Type B pancreatic cell (in vitro differentiated cells): ENCODE results near the gene PRR36. TPM values are rescaled to one million over a fixed set of nuclear protein-coding genes. Genes with fewer than 3 reads are reported as not detected.

ENCODE experiments used
- DNase-seq: peaks from one replicate; pipeline ENCODE4 v3.0.0; 2021; ENCODE audit warnings: mixed read lengths; ENCODE audit not compliant: unreplicated experiment; ENCODE audit errors: extremely low spot score
- H3K27ac Mint-ChIP-seq: 2 replicates; pipeline ENCODE4 v1.8.0; 2021; ENCODE audit warnings: mild to moderate bottlenecking, mixed read lengths
- H3K27me3 Mint-ChIP-seq: 2 replicates; pipeline ENCODE4 v1.8.0; 2021; ENCODE audit warnings: mixed read lengths
- H3K36me3 Mint-ChIP-seq: 2 replicates; pipeline ENCODE4 v1.8.0; 2021; ENCODE audit warnings: mixed read lengths
- H3K4me1 Mint-ChIP-seq: one replicate; pipeline ENCODE4 v1.8.0; 2021; ENCODE audit warnings: mixed read lengths; ENCODE audit not compliant: unreplicated experiment
- H3K4me3 Mint-ChIP-seq: 2 replicates; pipeline ENCODE4 v1.8.0; 2021; ENCODE audit warnings: mild to moderate bottlenecking, mixed read lengths
- H3K9me3 Mint-ChIP-seq: 2 replicates; pipeline ENCODE4 v1.8.0; 2021; ENCODE audit warnings: mixed read lengths
- CTCF ChIP-seq: fragments of 200-600 bp; sonication (generic); conservative IDR thresholded peaks from 2 replicates; pipeline ENCODE4 v1.5.0; 2021; ENCODE audit warnings: antibody characterized with exemption, mild to moderate bottlenecking
- total RNA-seq: library from RNA; stranded (reverse); gene quantifications from 2 replicates; pipeline ENCODE4 v1.2.1, GENCODE V29; 2021; ENCODE audit warnings: low replicate concordance

Gene PRR36
- total RNA-seq, 1 donor from 2014 or later, result 10.9 TPM

DNA sequence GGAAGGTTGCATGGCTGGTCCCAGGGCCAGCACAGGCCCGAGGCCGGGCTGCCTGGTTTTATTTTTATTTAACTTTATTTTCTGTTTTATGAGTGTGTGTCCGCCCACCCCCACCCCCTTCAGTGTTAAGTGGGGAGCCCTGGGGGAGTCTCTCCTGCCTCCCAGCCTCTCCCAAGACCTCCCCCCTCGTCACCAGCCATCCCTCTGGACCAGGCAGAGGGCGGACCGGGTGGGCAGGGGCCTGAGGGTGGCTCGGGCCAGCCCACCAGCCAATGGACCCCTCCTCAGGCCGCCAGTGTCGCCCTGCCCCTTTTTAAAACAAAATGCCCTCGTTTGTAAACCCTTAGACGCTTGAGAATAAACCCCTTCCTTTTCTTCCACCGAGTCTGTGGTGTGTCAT lies 39.9 kb upstream of the PRR36 start:
- H3K9me3 Mint-ChIP-seq, result no peaks in the 10 kb centered on the region
- peaks cover 34% of the 10 kb centered on the region for H3K27me3 Mint-ChIP-seq
- no peak for DNase-seq

DNA sequence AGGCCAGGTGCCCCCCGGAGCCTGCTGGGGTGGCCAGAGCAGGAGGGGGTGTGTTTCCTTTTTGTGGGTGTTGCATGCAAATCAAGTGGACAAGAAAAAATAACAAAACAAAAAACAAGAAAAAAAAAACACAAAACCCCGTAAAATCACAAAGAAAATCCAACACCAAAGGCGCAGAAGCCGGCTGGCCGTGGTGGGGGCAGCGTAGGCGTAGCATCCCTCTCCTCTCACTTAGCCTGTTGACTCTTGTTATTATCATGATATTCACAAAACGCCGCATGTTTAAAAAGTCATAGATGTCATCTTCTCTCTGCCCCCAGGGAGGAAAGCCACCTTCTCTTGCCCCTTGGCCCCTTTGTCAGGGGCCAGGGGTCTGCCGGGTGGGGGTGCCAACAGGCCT lies 39.5 kb upstream of the PRR36 start:
- no peak overlapping the region for H3K4me3 Mint-ChIP-seq
- H3K4me1 Mint-ChIP-seq, result no peaks in the 10 kb centered on the region
- H3K9me3 Mint-ChIP-seq, result no peaks in the 10 kb centered on the region
- no peak for TF ChIP-seq CTCF
- H3K36me3 Mint-ChIP-seq, result peaks cover 4% of the 10 kb centered on the region
- no peak for DNase-seq
- H3K27me3 Mint-ChIP-seq, result peaks cover 34% of the 10 kb centered on the region
- H3K27ac Mint-ChIP-seq, result no peak overlapping the region

More for the DNA sequence above, 39.9 kb upstream of the PRR36 start:
- Mint-ChIP-seq H3K4me1 (no peaks in the 10 kb centered on the region), H3K4me3 (no peak overlapping the region), H3K36me3 (peaks cover 4% of the 10 kb centered on the region), H3K27ac (no peak overlapping the region)
- no peak for TF ChIP-seq CTCF

DNA sequence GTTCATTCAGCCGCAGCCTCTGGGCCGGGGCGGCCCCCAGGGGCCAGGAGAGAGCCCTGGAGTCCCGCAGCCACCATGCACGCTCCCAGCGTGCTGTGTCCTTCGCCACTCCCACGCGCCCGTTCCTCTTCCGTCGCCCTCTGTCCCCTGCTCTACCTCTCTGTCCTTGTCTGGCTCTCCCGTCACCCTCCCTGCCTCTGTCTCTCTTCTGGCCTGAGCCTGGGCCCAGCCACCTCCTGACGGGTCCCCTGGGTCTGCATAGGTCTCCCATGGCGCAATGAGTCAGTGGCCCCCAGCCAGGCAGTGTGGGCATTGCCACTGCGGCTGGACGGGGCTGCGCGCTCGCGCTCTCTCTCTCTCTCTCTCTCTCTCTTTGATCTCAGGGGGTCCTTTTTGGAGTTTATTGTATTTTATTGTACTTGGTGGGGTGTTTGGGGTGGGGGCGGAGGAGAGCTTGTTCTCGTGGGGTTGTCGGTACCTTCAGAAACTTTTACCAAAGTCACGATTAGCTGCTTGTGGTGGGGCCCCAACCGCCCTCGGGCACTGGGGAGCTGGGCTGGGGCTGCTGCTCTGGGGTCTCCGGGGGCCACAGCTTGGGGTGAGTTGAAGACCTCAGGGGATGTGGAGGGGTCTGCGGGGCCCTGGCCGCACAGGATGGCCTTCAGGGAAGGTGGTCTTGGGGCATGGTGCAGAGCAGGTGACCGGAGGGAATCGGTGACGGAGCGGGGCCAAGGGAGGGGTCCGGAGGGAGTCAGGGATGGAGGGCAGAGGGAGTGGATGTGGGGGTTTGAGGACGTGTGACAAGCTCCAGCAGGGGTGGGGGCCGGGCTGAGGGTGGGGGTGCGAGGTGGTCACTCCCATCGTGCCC lies 38.7 kb upstream of the PRR36 start:
- no peak overlapping the region for H3K27ac Mint-ChIP-seq
- peak; percentile 62 for DNase-seq
- H3K9me3 Mint-ChIP-seq, result no peaks in the 10 kb centered on the region
- peaks cover 4% of the 10 kb centered on the region for H3K36me3 Mint-ChIP-seq
- no peaks in the 10 kb centered on the region for H3K4me1 Mint-ChIP-seq
- peaks cover 28% of the 10 kb centered on the region for H3K27me3 Mint-ChIP-seq
- H3K4me3 Mint-ChIP-seq, result no peak overlapping the region
- no peak for TF ChIP-seq CTCF

- no peak overlapping the region for H3K4me3 Mint-ChIP-seq
- peak; percentile 68 for DNase-seq
- H3K36me3 Mint-ChIP-seq, result peaks cover 4% of the 10 kb centered on the region
- no peak overlapping the region for H3K27ac Mint-ChIP-seq
- TF ChIP-seq CTCF, result no peak
- H3K27me3 Mint-ChIP-seq, result peaks cover 25% of the 10 kb centered on the region
- H3K9me3 Mint-ChIP-seq, result no peaks in the 10 kb centered on the region
- H3K4me1 Mint-ChIP-seq, result no peaks in the 10 kb centered on the region
These were observed 38.0 kb upstream of the PRR36 start for GRCh38 chr19:7912144-7912696.

DNA sequence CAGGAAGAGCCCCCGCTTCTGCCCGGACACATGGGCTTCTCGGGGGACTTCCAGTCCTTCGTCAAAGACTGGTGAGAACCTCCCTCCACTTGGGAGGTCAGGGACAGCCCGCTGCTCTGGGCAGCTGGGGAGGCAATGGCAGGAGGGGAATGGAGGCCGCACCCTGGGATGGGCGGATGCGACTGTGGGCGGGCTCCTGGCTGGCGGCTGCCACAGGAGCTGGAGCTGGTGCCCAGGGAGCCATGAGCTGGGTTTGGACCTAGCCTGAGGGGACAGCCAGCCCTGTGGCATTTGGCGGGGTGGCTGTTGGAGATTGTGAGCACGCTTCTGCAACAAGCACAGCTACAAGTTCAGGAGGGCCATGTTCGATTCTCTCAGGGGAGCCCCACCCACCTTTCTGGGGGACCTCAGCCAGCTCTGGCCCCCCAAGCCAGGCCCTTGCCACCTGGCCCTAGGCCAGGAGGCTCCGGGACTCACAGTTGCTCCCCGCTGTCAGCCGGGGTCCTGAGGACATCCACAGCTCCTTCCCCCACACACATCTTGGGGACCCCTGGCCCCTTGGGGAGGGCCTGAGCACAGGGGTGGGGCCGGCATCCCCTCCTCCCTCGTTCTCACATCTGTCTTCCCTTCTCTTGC lies 37.4 kb upstream of the PRR36 start:
- TF ChIP-seq CTCF, result no peak
- DNase-seq, result peak; percentile 66
- Mint-ChIP-seq H3K4me3 (no peak overlapping the region), H3K27me3 (peaks cover 20% of the 10 kb centered on the region), H3K27ac (no peak overlapping the region), H3K36me3 (peaks cover 4% of the 10 kb centered on the region), H3K9me3 (no peaks in the 10 kb centered on the region), H3K4me1 (no peaks in the 10 kb centered on the region)
